GM19351 (cell line): ENCODE data around the gene FDX2.
"Not testable (repeated sequence)": the region's sequence is repeated elsewhere in the genome, so short reads cannot be mapped to it uniquely, and the experiment has no call there.

ENCODE experiments used
- ATAC-seq: cut with Tn5 transposase; IDR thresholded peaks from one replicate; pipeline ENCODE4 v1.9.1; 2021; ENCODE audit warnings: mild to moderate bottlenecking, moderate library complexity; ENCODE audit not compliant: unreplicated experiment

FDX2 gene

DNA sequence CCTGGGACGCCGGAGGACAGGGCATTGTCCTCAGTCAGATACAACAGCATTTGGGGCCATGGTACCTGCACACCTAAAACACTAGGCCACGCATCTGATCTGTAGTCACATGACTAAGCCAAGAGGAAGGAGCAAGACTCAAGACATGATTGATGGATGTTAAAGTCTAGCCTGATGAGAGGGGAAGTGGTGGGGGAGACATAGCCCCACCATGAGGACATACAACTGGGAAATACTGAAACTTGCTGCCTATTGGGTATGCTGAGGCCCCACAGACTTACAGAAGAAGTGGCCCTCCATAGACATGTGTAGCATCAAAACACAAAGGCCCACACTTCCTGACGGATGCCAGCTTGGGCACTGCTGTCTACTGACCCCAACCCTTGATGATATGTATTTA, 30.4 kb downstream of the FDX2 start:
- no peak for ATAC-seq

DNA sequence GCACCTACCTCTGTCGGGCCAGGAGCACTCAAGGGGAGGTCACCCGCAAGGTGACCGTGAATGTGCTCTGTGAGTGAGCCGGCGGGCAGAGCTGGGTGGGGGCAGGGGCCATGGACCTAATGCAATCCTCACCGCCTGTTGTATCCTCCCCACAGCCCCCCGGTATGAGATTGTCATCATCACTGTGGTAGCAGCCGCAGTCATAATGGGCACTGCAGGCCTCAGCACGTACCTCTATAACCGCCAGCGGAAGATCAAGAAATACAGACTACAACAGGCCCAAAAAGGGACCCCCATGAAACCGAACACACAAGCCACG, 30.9 kb downstream of the FDX2 start:
- ATAC-seq, result no peak

DNA sequence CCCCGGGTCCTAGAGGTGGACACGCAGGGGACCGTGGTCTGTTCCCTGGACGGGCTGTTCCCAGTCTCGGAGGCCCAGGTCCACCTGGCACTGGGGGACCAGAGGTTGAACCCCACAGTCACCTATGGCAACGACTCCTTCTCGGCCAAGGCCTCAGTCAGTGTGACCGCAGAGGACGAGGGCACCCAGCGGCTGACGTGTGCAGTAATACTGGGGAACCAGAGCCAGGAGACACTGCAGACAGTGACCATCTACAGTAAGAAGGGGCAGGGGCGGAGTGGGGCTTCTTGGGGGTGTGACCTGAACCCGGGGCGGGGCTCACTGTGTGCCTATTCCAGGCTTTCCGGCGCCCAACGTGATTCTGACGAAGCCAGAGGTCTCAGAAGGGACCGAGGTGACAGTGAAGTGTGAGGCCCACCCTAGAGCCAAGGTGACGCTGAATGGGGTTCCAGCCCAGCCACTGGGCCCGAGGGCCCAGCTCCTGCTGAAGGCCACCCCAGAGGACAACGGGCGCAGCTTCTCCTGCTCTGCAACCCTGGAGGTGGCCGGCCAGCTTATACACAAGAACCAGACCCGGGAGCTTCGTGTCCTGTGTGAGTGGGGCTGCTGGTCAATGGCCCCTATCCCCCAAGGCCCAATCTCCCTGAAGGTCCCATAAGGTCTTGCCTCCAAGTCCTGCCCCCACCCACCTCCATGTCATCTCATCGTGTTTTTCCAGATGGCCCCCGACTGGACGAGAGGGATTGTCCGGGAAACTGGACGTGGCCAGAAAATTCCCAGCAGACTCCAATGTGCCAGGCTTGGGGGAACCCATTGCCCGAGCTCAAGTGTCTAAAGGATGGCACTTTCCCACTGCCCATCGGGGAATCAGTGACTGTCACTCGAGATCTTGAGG, 31.5 kb downstream of the FDX2 start:
- no peak for ATAC-seq

DNA sequence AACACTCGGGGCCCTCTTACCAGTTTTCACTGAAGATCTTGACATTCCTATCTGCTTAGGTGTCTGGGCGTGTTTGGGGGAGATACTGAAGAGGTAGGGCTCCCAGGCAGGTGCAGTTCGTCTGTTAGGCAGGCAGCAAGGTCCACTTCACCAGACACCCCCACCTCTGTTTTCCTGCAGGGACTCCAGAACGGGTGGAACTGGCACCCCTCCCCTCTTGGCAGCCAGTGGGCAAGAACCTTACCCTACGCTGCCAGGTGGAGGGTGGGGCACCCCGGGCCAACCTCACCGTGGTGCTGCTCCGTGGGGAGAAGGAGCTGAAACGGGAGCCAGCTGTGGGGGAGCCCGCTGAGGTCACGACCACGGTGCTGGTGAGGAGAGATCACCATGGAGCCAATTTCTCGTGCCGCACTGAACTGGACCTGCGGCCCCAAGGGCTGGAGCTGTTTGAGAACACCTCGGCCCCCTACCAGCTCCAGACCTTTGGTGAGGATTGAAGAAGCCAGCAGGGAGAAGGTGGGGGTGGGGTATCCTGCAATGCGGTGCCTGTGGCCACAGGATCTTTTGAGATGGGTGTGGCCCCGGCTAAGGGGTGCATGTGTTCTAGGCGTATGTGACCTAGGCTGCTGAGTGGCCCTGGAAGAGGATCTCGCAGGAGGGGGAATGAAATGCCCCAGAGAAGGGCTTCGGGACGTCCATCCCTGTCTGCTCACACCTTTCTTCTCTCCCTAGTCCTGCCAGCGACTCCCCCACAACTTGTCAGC, 32.3 kb downstream of the FDX2 start:
- no peak for ATAC-seq

DNA sequence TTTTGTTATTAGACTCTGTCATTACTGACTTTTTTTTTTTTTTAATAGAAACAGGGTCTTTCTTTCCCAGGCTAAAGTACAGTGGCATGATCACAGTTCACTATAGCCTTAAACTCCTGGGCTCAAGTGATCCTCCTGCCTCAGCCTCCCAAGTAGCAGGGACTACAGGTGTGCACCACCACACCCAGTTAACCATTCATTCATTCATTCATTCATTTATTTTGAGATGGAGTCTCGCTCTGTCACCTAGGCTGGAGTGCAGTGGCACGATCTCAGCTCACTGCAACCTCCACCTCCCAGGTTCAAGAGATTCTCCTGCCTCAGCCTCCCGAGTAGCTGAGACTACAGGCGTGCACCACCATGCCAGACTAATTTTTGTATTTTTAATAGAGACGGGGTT, 33.8 kb downstream of the FDX2 start:
- not testable (repeated sequence) for ATAC-seq

DNA sequence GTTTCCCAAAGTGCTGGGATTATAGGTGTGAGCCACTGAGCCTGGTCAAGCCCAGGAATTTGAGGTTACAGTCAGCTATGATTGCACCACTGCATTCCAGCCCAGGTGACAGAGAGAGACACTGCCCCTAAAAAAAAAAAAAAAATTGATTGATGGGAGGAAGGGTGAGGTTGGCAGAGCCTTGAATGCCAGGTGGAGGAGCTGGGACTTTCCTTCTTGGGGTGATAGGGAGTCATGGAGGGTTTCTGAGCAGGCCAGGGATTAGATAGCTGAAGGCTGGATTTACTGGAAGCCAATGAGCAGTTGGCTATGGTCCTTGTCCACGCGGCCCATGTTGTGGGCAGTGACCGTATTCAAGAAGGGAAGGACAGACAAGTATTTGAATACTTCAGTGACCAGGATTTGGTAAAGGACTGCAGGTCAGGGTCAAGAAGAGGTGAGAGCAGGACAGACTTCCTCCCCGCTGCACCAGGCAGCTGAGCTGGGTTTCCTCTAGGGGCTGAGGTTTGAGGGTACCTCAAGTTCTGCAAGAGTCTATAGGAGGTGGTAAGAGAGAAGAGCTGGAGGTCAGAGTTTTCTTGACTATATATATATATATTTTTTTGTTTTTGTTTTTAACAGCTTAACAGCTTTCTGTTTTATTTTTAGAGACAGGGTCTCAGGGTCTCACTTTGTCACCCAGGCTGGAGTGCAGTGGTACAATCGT, 35.9 kb downstream of the FDX2 start:
- ATAC-seq, result no peak

DNA sequence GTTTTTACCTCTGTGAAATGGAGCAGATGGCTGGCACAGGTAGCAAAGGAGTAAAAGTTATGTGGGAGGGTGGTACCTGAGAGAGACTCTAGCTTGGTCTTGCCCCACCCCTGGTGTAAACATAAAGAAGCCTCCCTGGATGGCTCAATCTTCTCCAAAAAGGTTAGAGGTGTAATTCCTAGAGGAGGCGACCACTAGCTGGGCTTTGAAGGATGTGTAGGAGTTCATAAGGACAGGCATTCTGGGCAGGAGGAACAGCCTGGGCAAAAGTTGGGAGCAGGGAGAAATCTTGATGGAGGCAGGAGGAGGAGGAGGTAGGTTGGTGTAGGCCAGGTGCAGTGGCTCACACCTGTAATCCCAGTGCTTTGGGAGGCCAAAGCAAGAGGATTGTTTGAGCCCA, 36.9 kb downstream of the FDX2 start:
- no peak for ATAC-seq

DNA sequence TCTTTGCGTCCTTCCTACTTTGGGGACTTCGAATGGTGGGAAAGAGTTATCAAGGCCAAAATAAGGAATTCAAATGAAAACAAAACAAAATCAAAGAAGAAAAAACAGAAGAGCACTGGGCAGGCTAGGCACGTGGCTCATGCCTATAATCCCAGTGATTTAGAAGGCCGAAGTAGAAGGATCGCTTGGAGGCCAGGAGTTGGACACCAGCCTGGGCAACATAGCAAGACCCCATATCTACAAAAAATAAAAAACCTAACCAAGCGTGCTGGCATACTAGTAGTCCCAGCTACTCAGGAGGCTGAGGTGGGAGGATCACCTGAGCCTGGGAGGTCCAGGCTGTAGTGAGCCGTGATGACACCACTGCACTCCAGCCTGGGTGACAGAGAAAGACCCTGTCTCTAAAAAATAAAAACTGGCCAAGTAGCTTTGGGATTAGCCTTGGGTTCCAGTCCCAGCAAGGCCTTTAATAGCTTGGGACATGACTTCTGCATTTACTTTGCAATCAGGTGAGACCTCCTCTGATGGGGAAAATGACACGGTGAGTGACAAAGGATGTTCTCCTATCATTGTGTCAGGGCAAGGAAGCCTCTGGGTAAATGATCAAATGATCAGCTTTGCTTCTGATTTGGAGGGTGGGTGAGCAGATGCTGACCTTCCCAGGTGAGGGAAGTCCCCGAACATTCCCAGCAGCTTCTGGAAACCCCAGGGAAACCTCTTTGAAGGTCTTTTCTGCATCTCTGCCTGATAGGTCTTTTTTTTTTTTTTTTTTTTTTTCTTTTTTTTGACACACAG, 37.8 kb downstream of the FDX2 start:
- ATAC-seq, result no peak

DNA sequence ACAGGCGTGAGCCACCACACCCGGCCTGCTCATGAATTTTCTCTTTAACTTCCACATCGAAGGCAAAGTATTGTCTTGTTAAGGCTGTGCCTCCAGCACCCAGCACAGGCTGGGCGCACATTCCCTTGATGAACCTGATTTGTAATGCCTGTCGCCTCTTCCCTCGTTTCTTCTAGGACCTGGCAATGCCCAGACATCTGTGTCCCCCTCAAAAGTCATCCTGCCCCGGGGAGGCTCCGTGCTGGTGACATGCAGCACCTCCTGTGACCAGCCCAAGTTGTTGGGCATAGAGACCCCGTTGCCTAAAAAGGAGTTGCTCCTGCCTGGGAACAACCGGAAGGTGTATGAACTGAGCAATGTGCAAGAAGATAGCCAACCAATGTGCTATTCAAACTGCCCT, 41.2 kb downstream of the FDX2 start:
- no peak for ATAC-seq

DNA sequence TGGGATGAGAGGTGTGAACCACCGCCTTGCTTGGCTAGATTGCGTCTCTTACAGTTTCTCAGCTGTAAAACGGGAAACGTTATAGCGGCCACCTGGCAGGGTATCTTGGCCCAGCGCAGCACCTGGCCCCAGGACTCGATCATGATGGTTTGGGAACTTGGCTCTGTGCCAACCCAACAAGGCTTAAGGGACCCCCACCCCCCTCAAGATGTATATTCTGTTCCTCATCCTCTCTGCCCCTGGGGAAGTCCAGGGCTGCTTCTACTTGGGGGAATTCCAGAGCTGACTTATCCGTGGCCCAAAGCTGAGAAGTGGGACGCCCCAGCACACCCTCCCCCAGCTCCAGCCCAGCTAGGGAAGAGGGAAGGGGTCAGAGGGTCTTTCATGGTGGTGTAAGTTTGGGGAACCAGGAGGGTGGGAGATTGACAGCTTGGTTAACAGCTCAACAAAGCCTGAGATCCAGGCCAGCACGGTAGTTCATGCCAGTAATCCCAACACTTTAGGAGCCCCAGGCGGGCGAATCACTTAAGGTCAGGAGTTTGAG, 44.2 kb downstream of the FDX2 start:
- ATAC-seq, result no peak

DNA sequence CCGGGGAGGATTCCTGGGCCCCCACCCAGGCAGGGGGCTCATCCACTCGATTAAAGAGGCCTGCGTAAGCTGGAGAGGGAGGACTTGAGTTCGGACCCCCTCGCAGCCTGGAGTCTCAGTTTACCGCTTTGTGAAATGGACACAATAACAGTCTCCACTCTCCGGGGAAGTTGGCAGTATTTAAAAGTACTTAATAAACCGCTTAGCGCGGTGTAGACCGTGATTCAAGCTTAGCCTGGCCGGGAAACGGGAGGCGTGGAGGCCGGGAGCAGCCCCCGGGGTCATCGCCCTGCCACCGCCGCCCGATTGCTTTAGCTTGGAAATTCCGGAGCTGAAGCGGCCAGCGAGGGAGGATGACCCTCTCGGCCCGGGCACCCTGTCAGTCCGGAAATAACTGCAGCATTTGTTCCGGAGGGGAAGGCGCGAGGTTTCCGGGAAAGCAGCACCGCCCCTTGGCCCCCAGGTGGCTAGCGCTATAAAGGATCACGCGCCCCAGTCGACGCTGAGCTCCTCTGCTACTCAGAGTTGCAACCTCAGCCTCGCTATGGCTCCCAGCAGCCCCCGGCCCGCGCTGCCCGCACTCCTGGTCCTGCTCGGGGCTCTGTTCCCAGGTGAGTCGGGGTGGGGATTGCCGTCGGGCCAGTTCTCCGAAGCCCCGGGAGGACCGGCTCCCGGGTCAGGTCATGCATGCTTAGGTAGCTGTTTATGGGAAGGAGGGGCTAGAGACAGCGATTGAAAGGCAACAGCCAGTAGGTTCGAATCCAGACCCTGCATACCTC, 45.0 kb downstream of the FDX2 start, which contains the start of gene ICAM1:
ICAM1 (plus strand) TSS at position 505 of the 779 bp plus-strand sequence; CDS start at position 545, 40 bp downstream.
- ATAC-seq, result peak; percentile 56

DNA sequence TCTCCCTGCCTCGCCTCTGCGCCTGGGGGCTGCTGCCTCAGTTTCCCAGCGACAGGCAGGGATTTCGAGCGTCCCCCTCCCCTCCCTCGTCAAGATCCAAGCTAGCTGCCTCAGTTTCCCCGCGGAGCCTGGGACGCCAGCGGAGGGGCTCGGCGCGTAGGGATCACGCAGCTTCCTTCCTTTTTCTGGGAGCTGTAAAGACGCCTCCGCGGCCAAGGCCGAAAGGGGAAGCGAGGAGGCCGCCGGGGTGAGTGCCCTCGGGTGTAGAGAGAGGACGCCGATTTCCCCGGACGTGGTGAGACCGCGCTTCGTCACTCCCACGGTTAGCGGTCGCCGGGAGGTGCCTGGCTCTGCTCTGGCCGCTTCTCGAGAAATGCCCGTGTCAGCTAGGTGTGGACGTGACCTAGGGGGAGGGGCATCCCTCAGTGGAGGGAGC, 45.6 kb downstream of the FDX2 start:
- peak; percentile 43 for ATAC-seq

DNA sequence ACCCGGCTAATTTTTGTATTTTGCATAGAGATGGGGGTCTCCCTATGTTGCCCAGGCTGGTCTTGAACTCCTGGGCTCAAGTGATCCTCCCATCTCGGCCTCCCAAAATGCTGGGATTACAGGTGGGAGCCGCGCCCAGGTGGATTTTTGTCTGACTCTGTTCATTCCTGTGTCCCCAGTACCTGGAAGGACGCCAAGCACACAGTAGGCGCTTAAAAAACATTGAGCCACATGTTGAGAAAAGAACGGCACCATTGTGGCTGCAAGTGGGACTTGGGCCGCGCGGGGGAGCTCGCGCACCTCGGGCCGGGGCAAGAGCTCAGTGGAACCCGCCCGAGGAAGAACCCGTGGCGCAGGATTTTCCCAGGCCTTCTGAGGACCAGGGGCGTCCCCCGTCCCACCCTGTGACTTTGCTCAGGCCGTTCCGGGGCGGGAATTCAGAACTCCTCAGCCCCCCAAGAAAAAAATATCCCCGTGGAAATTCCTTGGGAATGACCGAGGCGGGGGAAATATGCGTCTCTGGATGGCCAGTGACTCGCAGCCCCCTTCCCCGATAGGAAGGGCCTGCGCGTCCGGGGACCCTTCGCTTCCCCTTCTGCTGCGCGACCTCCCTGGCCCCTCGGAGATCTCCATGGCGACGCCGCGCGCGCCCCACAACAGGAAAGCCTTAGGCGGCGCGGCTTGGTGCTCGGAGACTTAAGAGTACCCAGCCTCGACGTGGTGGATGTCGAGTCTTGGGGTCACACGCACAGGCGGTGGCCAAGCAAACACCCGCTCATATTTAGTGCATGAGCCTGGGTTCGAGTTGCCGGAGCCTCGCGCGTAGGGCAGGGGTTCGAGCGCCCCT, 46.3 kb downstream of the FDX2 start:
- no peak for ATAC-seq

DNA sequence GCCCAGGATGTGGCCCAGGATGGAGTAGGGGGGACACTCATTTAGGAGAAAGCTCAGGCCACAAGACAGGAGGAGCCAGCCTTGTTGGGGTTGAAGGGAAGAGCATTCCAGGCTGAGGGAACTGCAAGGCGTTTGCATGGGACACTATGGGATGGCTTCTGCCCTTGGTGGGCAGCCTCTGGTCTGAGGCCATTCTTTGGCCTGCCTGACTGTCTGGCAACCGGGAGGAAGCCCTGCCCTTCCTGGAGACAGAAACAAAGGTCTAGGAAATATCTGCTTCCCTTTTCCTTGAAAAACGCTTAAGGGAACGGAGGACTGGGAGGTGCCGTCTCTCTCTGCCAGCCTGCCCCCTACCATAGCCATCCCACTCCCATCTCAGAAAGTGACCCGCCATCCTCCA, 47.7 kb downstream of the FDX2 start:
- ATAC-seq, result no peak

DNA sequence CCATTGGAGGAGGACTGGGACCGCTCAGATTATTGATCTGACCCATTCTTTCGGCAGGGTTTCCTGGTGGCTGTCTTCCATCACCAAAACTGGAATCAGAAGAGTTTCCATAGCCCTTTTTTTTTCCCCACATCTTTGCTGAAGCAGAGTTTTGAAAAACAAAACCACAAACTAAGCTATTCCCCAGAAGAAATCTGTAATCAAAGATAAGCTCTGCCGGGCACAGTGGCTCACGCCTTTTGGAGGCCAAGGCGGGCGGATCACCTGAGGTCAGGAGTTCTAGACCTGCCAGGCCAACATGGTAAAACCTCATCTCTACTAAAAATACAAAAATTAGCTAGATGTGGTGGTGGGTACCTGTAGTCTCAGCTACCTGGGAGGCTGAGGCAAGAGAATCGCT, 49.1 kb downstream of the FDX2 start:
- no peak for ATAC-seq

DNA sequence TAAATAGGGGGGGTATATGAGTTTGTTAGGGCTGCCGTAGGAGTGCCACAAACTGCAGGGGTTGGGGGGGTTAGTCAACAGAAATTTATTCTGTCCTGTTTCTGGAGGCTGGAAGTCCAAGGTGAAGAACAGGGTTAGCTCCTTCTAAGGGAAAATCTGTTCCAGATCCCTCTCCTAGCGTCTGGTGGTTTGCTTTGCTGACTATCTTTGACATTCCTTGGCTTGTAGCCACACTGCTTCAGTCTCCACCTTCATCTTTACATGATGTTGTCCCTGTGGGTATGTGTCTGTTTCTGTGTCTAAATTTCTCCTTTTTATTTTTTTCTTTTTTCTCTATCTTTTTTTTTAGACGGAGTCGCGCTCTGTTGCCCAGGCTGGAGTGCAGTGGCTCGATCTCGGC, 53.0 kb downstream of the FDX2 start:
- no peak for ATAC-seq

DNA sequence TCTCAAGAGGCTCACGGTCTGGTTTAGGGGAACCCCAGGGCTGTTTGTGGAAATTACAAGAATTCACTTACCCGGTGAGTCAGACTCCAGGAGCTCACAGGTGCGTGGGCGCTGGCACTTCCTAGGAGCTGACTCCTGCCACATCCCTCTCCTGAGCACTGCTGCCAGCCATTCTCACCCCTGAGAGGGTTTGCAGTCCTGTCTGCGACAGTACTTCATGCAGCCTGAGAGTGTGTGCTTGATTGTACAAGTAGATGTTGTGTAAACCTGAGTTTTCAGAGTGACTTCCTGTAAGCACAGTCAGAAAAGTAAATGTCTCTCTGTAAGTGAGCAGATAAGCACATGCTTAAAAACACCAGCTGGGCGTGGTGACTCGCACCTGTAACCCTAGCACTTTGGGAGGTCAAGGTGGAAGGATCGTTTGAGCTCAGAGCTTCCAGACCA, 55.7 kb downstream of the FDX2 start:
- no peak for ATAC-seq
